AG10803 (cell line): Measurements from ENCODE around the gene SLC41A2.

Experiments
- DNase-seq: peaks from one replicate; pipeline ENCODE4 v3.0.0; 2010; ENCODE audit warnings: low read depth
- H3K4me3 ChIP-seq: 2 replicates; pipeline ENCODE4 v1.5.1; 2011; ENCODE audit warnings: mild to moderate bottlenecking, low read length, control low read depth
- TF ChIP-seq, protein P1 (sequence below): conservative IDR thresholded peaks from 2 replicates; pipeline ENCODE4 v1.5.1; 2011; ENCODE audit warnings: mild to moderate bottlenecking, low read length, control low read depth, inconsistent platforms

The SLC41A2 gene, protein sequence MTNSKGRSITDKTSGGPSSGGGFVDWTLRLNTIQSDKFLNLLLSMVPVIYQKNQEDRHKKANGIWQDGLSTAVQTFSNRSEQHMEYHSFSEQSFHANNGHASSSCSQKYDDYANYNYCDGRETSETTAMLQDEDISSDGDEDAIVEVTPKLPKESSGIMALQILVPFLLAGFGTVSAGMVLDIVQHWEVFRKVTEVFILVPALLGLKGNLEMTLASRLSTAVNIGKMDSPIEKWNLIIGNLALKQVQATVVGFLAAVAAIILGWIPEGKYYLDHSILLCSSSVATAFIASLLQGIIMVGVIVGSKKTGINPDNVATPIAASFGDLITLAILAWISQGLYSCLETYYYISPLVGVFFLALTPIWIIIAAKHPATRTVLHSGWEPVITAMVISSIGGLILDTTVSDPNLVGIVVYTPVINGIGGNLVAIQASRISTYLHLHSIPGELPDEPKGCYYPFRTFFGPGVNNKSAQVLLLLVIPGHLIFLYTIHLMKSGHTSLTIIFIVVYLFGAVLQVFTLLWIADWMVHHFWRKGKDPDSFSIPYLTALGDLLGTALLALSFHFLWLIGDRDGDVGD

DNA sequence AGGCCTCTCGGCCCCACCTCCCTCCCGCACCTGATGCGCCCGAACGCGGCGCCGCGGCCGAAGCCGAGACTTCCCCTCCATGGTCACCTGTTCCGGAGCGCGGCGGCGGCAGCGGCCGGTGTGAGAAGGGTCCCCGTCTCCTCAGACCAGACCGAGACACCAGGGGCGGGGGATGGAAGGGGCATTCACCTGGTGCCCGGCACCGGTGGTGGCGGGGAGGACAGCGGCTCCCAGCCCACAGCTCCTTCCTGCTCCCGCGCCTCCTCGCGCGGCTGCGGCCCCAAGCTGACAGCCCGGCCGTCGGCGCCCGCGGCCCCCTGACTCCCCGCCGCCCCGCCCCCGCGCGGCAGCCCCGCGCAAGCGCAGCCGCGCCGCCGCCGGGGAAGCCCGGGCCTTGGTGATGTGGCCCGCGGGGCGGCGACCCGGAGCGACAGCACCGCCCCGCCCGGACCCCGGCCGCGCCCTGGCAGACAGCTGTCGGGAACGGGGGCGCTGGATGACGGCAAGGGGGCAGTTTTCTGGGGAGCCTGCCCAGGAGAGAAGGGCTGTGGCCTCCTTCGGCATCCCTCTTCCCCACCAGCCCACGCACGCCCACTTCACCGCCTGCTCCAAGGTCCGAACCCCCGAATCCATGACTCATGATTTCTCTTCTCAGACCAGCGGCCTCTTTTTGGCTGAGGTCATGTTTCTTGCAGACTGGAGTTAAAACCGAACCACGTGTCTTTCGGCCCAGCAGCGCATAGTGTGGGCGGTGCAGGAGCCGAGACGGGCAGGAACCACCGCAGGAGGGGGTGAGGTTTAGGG is at the start of gene SLC41A2:
TSS of gene SLC41A2 (minus strand) at position 290 of the 804 bp plus-strand sequence. CDS start 29,763 bp downstream, outside the sequence.
- peak; percentile 89 for DNase-seq
- peak within 1 kb of the TSS; percentile 90 for H3K4me3 ChIP-seq
- TF ChIP-seq, protein P1, sequence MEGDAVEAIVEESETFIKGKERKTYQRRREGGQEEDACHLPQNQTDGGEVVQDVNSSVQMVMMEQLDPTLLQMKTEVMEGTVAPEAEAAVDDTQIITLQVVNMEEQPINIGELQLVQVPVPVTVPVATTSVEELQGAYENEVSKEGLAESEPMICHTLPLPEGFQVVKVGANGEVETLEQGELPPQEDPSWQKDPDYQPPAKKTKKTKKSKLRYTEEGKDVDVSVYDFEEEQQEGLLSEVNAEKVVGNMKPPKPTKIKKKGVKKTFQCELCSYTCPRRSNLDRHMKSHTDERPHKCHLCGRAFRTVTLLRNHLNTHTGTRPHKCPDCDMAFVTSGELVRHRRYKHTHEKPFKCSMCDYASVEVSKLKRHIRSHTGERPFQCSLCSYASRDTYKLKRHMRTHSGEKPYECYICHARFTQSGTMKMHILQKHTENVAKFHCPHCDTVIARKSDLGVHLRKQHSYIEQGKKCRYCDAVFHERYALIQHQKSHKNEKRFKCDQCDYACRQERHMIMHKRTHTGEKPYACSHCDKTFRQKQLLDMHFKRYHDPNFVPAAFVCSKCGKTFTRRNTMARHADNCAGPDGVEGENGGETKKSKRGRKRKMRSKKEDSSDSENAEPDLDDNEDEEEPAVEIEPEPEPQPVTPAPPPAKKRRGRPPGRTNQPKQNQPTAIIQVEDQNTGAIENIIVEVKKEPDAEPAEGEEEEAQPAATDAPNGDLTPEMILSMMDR, result no peak

DNA sequence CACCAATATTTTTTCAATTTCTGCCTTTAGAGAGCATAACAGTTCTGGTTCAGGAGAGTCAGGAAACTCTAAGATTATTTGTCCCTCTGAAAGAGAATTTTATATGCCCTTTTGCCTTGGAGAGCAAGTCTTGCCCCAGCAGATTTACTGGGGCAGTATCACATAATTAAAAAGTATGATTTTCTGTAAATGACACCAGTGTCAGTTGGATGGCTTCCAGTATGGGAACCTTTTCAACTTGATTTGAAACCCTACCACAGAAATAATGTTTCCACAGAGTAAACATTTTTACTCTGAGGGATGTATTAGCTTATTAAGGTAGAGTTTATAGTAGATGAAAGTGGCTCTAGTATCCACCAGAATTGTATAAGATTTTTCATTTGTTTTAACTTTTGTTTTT is 43.4 kb upstream of the SLC41A2 start:
- H3K4me3 ChIP-seq, result no peak overlapping the region
- TF ChIP-seq, protein P1, result no peak
- no peak for DNase-seq

DNA sequence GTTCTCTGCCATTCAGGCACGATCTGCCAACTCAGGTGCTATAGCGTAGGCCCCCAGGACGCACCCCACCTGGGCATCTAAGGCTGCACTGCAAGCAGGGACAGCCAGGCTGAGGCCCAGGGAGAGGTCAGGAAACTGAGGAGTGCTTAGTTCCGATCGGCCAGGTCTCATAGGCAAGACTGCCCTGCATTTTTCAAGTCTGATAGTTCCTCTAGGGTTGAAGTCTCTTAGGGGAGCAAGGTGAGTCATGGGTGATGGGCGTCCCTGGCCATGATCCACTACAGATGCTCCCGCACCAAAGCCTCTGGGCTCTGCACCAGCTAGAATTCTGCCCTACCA is 41.2 kb upstream of the SLC41A2 start:
- TF ChIP-seq, protein P1, result no peak

DNA sequence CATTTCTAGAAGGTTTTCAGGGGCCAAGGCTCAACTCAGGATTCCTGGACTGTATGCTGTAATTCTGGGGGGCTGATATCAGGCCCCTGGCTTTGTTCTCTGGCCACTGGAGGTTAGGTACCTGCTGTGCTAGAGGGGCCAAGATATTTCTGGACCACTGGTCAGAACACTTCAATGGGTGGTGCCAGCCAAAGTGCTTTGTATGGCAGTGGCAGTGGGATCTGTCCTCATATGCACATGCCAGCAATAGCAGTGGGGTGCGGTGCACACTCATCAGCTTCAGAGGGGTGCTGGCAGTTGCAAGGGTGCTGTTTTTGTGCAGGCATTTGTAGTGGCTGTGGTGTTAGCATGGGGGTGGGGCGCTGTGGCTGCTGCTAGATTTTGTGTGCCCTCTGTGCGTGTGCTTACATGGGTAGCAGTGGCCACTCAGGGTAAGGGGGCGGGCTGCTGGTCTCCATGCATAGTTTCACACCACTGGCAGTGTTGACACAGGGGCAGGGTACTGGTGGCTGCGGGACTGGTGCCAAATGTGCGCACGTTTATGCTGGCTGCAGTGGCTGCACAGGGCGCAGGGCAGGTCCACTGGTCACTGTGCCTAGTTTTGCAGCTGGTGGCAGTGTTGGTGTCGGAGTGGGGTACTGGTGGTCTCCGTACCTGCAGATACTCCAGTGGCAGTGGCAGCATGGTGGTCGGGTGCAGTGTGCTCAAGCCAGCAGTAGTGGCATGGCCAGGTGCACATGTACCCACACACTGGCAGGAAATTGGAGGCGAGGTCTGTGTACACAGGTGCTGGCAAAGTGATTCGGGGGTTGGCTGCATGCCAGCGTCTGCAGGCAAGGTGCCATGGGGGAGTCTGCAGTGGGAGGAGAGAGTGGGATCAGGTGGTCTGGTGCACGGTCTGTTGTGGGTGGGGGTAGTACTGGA is 40.6 kb upstream of the SLC41A2 start:
- no peak overlapping the region for H3K4me3 ChIP-seq
- TF ChIP-seq, protein P1, result no peak
- no peak for DNase-seq

More for the DNA sequence above, 41.2 kb upstream of the SLC41A2 start:
- no peak overlapping the region for H3K4me3 ChIP-seq
- no peak for DNase-seq

DNA sequence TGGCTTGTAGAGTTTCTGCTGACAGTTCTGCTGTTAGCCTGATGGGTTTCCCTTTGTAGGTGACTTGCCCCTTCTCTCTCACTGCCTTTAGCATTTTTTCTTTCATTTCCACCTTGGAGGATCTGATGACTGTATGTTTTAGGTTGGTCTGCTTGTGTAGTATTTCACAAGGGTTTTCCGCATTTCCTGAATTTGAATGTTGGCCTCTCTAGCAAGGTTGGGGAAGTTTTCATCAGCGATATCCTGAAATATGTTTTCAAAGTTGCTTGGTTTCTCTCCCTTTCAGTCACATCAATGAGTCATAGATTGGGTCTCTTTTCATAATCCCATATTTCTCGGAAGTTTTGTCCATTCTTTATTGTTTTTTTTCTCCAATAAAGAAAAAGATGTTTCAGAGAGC is 39.5 kb upstream of the SLC41A2 start:
- DNase-seq, result no peak
- no peak overlapping the region for H3K4me3 ChIP-seq
- TF ChIP-seq, protein P1, result no peak

DNA sequence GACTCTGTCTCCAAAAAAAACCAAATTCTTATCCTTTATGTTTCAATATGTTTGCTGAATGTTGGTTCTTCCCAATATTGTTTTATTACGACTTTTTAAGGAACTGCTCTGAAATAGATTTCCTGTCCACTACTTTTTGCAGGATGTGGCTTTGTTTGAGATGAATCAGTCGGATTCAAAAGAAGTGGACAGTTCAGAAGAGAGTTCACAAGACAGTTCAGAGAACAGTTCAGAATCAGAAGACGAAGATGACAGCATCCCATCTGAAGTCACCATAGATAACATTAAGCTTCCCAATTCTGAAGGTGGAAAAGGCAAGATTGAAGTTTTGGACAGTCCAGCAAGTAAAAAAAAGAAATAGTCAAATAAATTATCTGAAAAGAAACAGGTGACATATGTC is 36.2 kb upstream of the SLC41A2 start:
- DNase-seq, result no peak
- no peak overlapping the region for H3K4me3 ChIP-seq
- TF ChIP-seq, protein P1, result no peak
